CD4-positive, CD25-positive, alpha-beta regulatory T cell (primary cell): ENCODE results near the gene CZIB. TPM values are rescaled to one million over a fixed set of nuclear protein-coding genes. Genes with fewer than 3 reads are reported as not detected.
"Not testable (repeated sequence)": the region's sequence is repeated elsewhere in the genome, so short reads cannot be mapped to it uniquely, and the experiment has no call there.

Source experiments
- ATAC-seq, 2 donors: fragments of 150-1000 bp; cut with Tn5 transposase; one replicate each; pipeline ENCODE4 v1.10.0; 2021; ENCODE audit warnings: low read depth in 2 of 2, moderate number of reproducible peaks in 2 of 2, moderate library complexity in 1 of 2
- DNase-seq, 3 donors: peaks; one replicate each; pipeline versions ENCODE4 v3.0.0 to v3.0.0-alpha.2; 2012 to 2022; ENCODE audit warnings: mixed read lengths in 1 of 3
- H3K27ac ChIP-seq: one replicate; pipeline ENCODE4 v1.7.0; 2013; ENCODE audit warnings: mild to moderate bottlenecking, low read length; ENCODE audit not compliant: insufficient read depth, poor library complexity, severe bottlenecking
- H3K27me3 ChIP-seq: one replicate; pipeline ENCODE4 v1.7.0; 2013; ENCODE audit warnings: low read length; ENCODE audit not compliant: control insufficient read depth, insufficient read depth
- H3K36me3 ChIP-seq: one replicate; pipeline ENCODE4 v1.7.0; 2013; ENCODE audit warnings: mild to moderate bottlenecking, low read length, moderate library complexity; ENCODE audit not compliant: control insufficient read depth, insufficient read depth
- H3K4me1 ChIP-seq: 2 replicates; pipeline ENCODE4 v1.7.0; 2013; ENCODE audit warnings: mild to moderate bottlenecking, low read length; ENCODE audit not compliant: insufficient read depth, control insufficient read depth, poor library complexity, severe bottlenecking
- H3K4me3 ChIP-seq: one replicate; pipeline ENCODE4 v1.7.0; 2013; ENCODE audit warnings: low read depth, mild to moderate bottlenecking, low read length, moderate library complexity
- H3K9me3 ChIP-seq, 2 experiments: 1 replicate in 1 of 2; 2 replicates in 1 of 2; pipeline ENCODE4 v1.7.0; 2013; ENCODE audit warnings: low read length in 2 of 2, mild to moderate bottlenecking in 1 of 2, moderate library complexity in 1 of 2; ENCODE audit not compliant: control insufficient read depth in 2 of 2
- H3K27ac Mint-ChIP-seq, 3 donors: one replicate each; pipeline ENCODE4 v1.8.0; 2020 to 2022; ENCODE audit warnings: mild to moderate bottlenecking in 3 of 3, mixed read lengths in 3 of 3, moderate library complexity in 2 of 3
- H3K27me3 Mint-ChIP-seq: one replicate; pipeline ENCODE4 v1.8.0; 2022; ENCODE audit warnings: mild to moderate bottlenecking, mixed read lengths
- H3K36me3 Mint-ChIP-seq: one replicate; pipeline ENCODE4 v1.8.0; 2020; ENCODE audit warnings: mixed read lengths
- H3K4me1 Mint-ChIP-seq, 4 donors: one replicate each; pipeline ENCODE4 v1.8.0; 2020 to 2022; ENCODE audit warnings: mixed read lengths in 4 of 4, mild to moderate bottlenecking in 1 of 4
- H3K4me3 Mint-ChIP-seq, 4 donors: one replicate each; pipeline ENCODE4 v1.8.0; 2020 to 2022; ENCODE audit warnings: mild to moderate bottlenecking in 4 of 4, mixed read lengths in 4 of 4, moderate library complexity in 3 of 4
- H3K9me3 Mint-ChIP-seq, 7 donors: one replicate each; pipeline ENCODE4 v1.8.0; 2020 to 2022; ENCODE audit warnings: mixed read lengths in 7 of 7, mild to moderate bottlenecking in 3 of 7, moderate library complexity in 2 of 7
- polyA plus RNA-seq, 4 donors: library from polyadenylated mRNA; unstranded; fragments of 300-500 nt; fragmentation: Illumina TruSeq; gene quantifications; one replicate each; pipeline ENCODE4 v1.2.3, GENCODE V29; 2021
- total RNA-seq: library from RNA; stranded (reverse); gene quantifications from one replicate; pipeline ENCODE4 v1.2.3, GENCODE V29; 2022

CZIB gene
- total and polyA plus RNA-seq, 5 donors from 2014 or later: 33.5 to 68.2 (median 59.7) TPM

- H3K9me3 ChIP-seq: no peaks in the 10 kb centered on the region
- Mint-ChIP-seq H3K4me1 (no peaks in the 10 kb centered on the region), H3K36me3 (no peaks in the 10 kb centered on the region), H3K9me3 (no peaks in the 10 kb centered on the region), H3K27ac (no peak overlapping the region), H3K4me3 (no peak overlapping the region), H3K27me3 (peaks cover 7% of the 10 kb centered on the region)
- ATAC-seq: no peak
- DNase-seq: no peak
- H3K4me3 ChIP-seq: no peak overlapping the region
- H3K4me1 ChIP-seq: no peaks in the 10 kb centered on the region
- H3K27ac ChIP-seq: no peak overlapping the region
- H3K27me3 ChIP-seq: peaks cover 15% of the 10 kb centered on the region
- no peaks in the 10 kb centered on the region for H3K36me3 ChIP-seq
Observed at GRCh38 chr1:53186533-53186932, 33.9 kb downstream of the CZIB start.

- not testable (repeated sequence) for ATAC-seq, H3K27me3 Mint-ChIP-seq, H3K4me1 ChIP-seq, H3K36me3 Mint-ChIP-seq, H3K4me1 Mint-ChIP-seq, H3K9me3 Mint-ChIP-seq, H3K9me3 ChIP-seq, H3K36me3 ChIP-seq, H3K27ac Mint-ChIP-seq, H3K4me3 ChIP-seq, DNase-seq, H3K4me3 Mint-ChIP-seq, H3K27ac ChIP-seq
- H3K27me3 ChIP-seq: peaks cover 16% of the 10 kb centered on the region
Observed at GRCh38 chr1:53185955-53186297, 34.5 kb downstream of the CZIB start.

- Histone ChIP-seq H3K4me3 (no peak overlapping the region), H3K27ac (no peak overlapping the region), H3K27me3 (peaks cover 18% of the 10 kb centered on the region), H3K4me1 (no peaks in the 10 kb centered on the region), H3K36me3 (no peaks in the 10 kb centered on the region), H3K9me3 (no peaks in the 10 kb centered on the region)
- Mint-ChIP-seq H3K27me3 (peaks cover 15% of the 10 kb centered on the region), H3K9me3 (no peaks in the 10 kb centered on the region), H3K4me1 (no peaks in the 10 kb centered on the region), H3K27ac (no peak overlapping the region), H3K36me3 (no peaks in the 10 kb centered on the region), H3K4me3 (no peak overlapping the region)
- ATAC-seq: no peak
- DNase-seq: no peak
Observed at GRCh38 chr1:53183095-53183990, 37.1 kb downstream of the CZIB start.

- ATAC-seq (no peak), DNase-seq (no peak)
- Mint-ChIP-seq H3K36me3 (no peaks in the 10 kb centered on the region), H3K9me3 (no peaks in the 10 kb centered on the region), H3K4me1 (no peaks in the 10 kb centered on the region), H3K27me3 (peaks cover 15% of the 10 kb centered on the region), H3K4me3 (no peak overlapping the region), H3K27ac (no peak overlapping the region)
- no peaks in the 10 kb centered on the region for H3K36me3 ChIP-seq
- H3K4me1 ChIP-seq: no peaks in the 10 kb centered on the region
- peaks cover 15% of the 10 kb centered on the region for H3K27me3 ChIP-seq
- H3K4me3 ChIP-seq: no peak overlapping the region
- H3K9me3 ChIP-seq: no peaks in the 10 kb centered on the region
- no peak overlapping the region for H3K27ac ChIP-seq
Observed at GRCh38 chr1:53182716-53183094, 37.7 kb downstream of the CZIB start.

- Mint-ChIP-seq H3K36me3 (no peaks in the 10 kb centered on the region), H3K27ac (no peak overlapping the region), H3K4me3 (no peak overlapping the region), H3K4me1 (no peaks in the 10 kb centered on the region), H3K27me3 (peaks cover 15% of the 10 kb centered on the region), H3K9me3 (no peaks in the 10 kb centered on the region)
- H3K4me1 ChIP-seq: no peaks in the 10 kb centered on the region
- DNase-seq: peak; percentile 59 to 86 (median 72)
- no peaks in the 10 kb centered on the region for H3K9me3 ChIP-seq
- peak; percentile 70 to 78 for ATAC-seq
- H3K36me3 ChIP-seq: no peaks in the 10 kb centered on the region
- H3K4me3 ChIP-seq: peak overlapping the region; percentile 26
- peaks cover 10% of the 10 kb centered on the region for H3K27me3 ChIP-seq
- no peak overlapping the region for H3K27ac ChIP-seq
Observed at GRCh38 chr1:53182111-53182593, 38.3 kb downstream of the CZIB start.

- H3K4me1 ChIP-seq: no peaks in the 10 kb centered on the region
- no peak overlapping the region for H3K4me3 ChIP-seq
- peaks cover 10% of the 10 kb centered on the region for H3K27me3 Mint-ChIP-seq
- H3K27ac ChIP-seq: no peak overlapping the region
- peaks cover 5% of the 10 kb centered on the region for H3K27me3 ChIP-seq
- no peak for DNase-seq
- H3K4me1 Mint-ChIP-seq: no peaks in the 10 kb centered on the region
- no peak overlapping the region for H3K27ac Mint-ChIP-seq
- no peak for ATAC-seq
- no peaks in the 10 kb centered on the region for H3K9me3 Mint-ChIP-seq
- H3K4me3 Mint-ChIP-seq: no peak overlapping the region
- no peaks in the 10 kb centered on the region for H3K36me3 ChIP-seq
- no peaks in the 10 kb centered on the region for H3K9me3 ChIP-seq
- H3K36me3 Mint-ChIP-seq: no peaks in the 10 kb centered on the region
Observed at GRCh38 chr1:53180951-53181350, 39.5 kb downstream of the CZIB start.

GRCh38 chr1:53180226-53180625 lies 40.2 kb downstream of the CZIB start:
- Histone ChIP-seq H3K4me3 (no peak overlapping the region), H3K27ac (no peak overlapping the region), H3K9me3 (no peaks in the 10 kb centered on the region), H3K36me3 (no peaks in the 10 kb centered on the region), H3K27me3 (peaks cover 5% of the 10 kb centered on the region), H3K4me1 (no peaks in the 10 kb centered on the region)
- Mint-ChIP-seq H3K4me3 (no peak overlapping the region), H3K9me3 (no peaks in the 10 kb centered on the region), H3K4me1 (no peaks in the 10 kb centered on the region), H3K27ac (no peak overlapping the region), H3K36me3 (no peaks in the 10 kb centered on the region), H3K27me3 (peaks cover 15% of the 10 kb centered on the region)
- no peak for ATAC-seq
- no peak for DNase-seq
